ENCODE results near the gene MAP3K2. TPM values are rescaled to one million over a fixed set of nuclear protein-coding genes. Genes with fewer than 3 reads are reported as not detected.
A peak's percentile ranks its signal among the peaks of the same experiment; 100 is the strongest.
"Not testable (repeated sequence)": the region's sequence is repeated elsewhere in the genome, so short reads cannot be mapped to it uniquely, and the experiment has no call there.

The MAP3K2 gene
- total RNA-seq, 1 experiment from 2014 or later, result 13.8 TPM

GRCh38 chr2:127411653-127412369 lies 24.0 kb upstream of the MAP3K2 start:
- in situ Hi-C loops (cut with HindIII; ENCODE audit: low sequenced_read_pairs), result loop anchor here (10.0 kb wide), 1 partner anchor 57 kb away; no protein-coding TSS in a partner anchor
- no peak for DNase-seq (ENCODE audit: low spot score)

- in situ Hi-C loops (cut with HindIII; ENCODE audit: low sequenced_read_pairs), result loop anchor here (10.0 kb wide), 1 partner anchor 56 kb away; no protein-coding TSS in a partner anchor
- peak; percentile 65 for DNase-seq (ENCODE audit: low spot score)
These were observed 23.3 kb upstream of the MAP3K2 start for GRCh38 chr2:127410871-127411652.

- DNase-seq (ENCODE audit: low spot score), result not testable (repeated sequence)
- in situ Hi-C loops (cut with HindIII; ENCODE audit: low sequenced_read_pairs), result loop anchor here (10.0 kb wide), 1 partner anchor 55 kb away; no protein-coding TSS in a partner anchor
These were observed 21.9 kb upstream of the MAP3K2 start for GRCh38 chr2:127409716-127410115.

GRCh38 chr2:127408807-127409099 lies 21.0 kb upstream of the MAP3K2 start:
- in situ Hi-C loops (cut with HindIII; ENCODE audit: low sequenced_read_pairs), result no loop called here
- DNase-seq (ENCODE audit: low spot score), result no peak

GRCh38 chr2:127408004-127408806 lies 20.4 kb upstream of the MAP3K2 start:
- peak; percentile 66 for DNase-seq (ENCODE audit: low spot score)
- in situ Hi-C loops (cut with HindIII; ENCODE audit: low sequenced_read_pairs), result no loop called here

- in situ Hi-C loops (cut with HindIII; ENCODE audit: low sequenced_read_pairs), result no loop called here
- DNase-seq (ENCODE audit: low spot score), result no peak
These were observed 19.9 kb upstream of the MAP3K2 start for GRCh38 chr2:127407661-127408003.

- DNase-seq (ENCODE audit: low spot score), result no peak
- in situ Hi-C loops (cut with HindIII; ENCODE audit: low sequenced_read_pairs), result no loop called here
These were observed 19.3 kb upstream of the MAP3K2 start for GRCh38 chr2:127407091-127407490.

GRCh38 chr2:127406454-127406853 lies 18.7 kb upstream of the MAP3K2 start:
- no peak for DNase-seq (ENCODE audit: low spot score)
- in situ Hi-C loops (cut with HindIII; ENCODE audit: low sequenced_read_pairs), result no loop called here

- DNase-seq (ENCODE audit: low spot score), result no peak
- in situ Hi-C loops (cut with HindIII; ENCODE audit: low sequenced_read_pairs), result no loop called here
These were observed 17.5 kb upstream of the MAP3K2 start for GRCh38 chr2:127405255-127405610.

GRCh38 chr2:127404466-127405254 lies 16.9 kb upstream of the MAP3K2 start:
- in situ Hi-C loops (cut with HindIII; ENCODE audit: low sequenced_read_pairs), result no loop called here
- DNase-seq (ENCODE audit: low spot score), result no peak

- DNase-seq (ENCODE audit: low spot score), result no peak
- in situ Hi-C loops (cut with HindIII; ENCODE audit: low sequenced_read_pairs), result no loop called here
These were observed 15.7 kb upstream of the MAP3K2 start for GRCh38 chr2:127403460-127403859.

GRCh38 chr2:127401757-127402695 lies 14.3 kb upstream of the MAP3K2 start:
- DNase-seq (ENCODE audit: low spot score), result no peak
- in situ Hi-C loops (cut with HindIII; ENCODE audit: low sequenced_read_pairs), result no loop called here

GRCh38 chr2:127400897-127401756 lies 13.4 kb upstream of the MAP3K2 start:
- in situ Hi-C loops (cut with HindIII; ENCODE audit: low sequenced_read_pairs), result no loop called here
- no peak for DNase-seq (ENCODE audit: low spot score)

GRCh38 chr2:127400533-127400896 lies 12.7 kb upstream of the MAP3K2 start:
- in situ Hi-C loops (cut with HindIII; ENCODE audit: low sequenced_read_pairs), result no loop called here

GRCh38 chr2:127398239-127398590 lies 10.4 kb upstream of the MAP3K2 start:
- in situ Hi-C loops (cut with HindIII; ENCODE audit: low sequenced_read_pairs), result no loop called here
- peak; percentile 38 for DNase-seq (ENCODE audit: low spot score)

More at GRCh38 chr2:127400533-127400896, 12.7 kb upstream of the MAP3K2 start:
- DNase-seq (ENCODE audit: low spot score), result no peak

- peak; percentile 30 for DNase-seq (ENCODE audit: low spot score)
- in situ Hi-C loops (cut with HindIII; ENCODE audit: low sequenced_read_pairs), result no loop called here
These were observed 9.9 kb upstream of the MAP3K2 start for GRCh38 chr2:127397568-127398238.

- no peak for DNase-seq (ENCODE audit: low spot score)
- in situ Hi-C loops (cut with HindIII; ENCODE audit: low sequenced_read_pairs), result no loop called here
These were observed 6.7 kb upstream of the MAP3K2 start for GRCh38 chr2:127394492-127394891.

Data from G401 (cell line).